ENCODE measurements around the gene STARD13.

STARD13 gene

GRCh38 chr13:33218020-33218419 lies 67.5 kb downstream of the STARD13 start:
- no peak for DNase-seq

GRCh38 chr13:33217256-33217655 lies 68.3 kb downstream of the STARD13 start:
- DNase-seq, result no peak

- no peak for DNase-seq
Measured at GRCh38 chr13:33213797-33214196, 71.8 kb downstream of the STARD13 start.

GRCh38 chr13:33213024-33213768 lies 72.4 kb downstream of the STARD13 start:
- DNase-seq, result no peak

- no peak for DNase-seq
Measured at GRCh38 chr13:33212396-33212795, 73.2 kb downstream of the STARD13 start.

GRCh38 chr13:33210090-33210489 lies 75.5 kb downstream of the STARD13 start:
- DNase-seq, result no peak

GRCh38 chr13:33208290-33209220 lies 77.0 kb downstream of the STARD13 start:
- DNase-seq, result no peak

- no peak for DNase-seq
Measured at GRCh38 chr13:33207615-33207961, 78.0 kb downstream of the STARD13 start.

- no peak for DNase-seq
Measured at GRCh38 chr13:33206945-33207614, 78.5 kb downstream of the STARD13 start.

GRCh38 chr13:33206425-33206824 lies 79.1 kb downstream of the STARD13 start:
- DNase-seq, result no peak

- DNase-seq, result no peak
Measured at GRCh38 chr13:33205804-33206221, 79.7 kb downstream of the STARD13 start.

GRCh38 chr13:33205224-33205623 lies 80.3 kb downstream of the STARD13 start:
- no peak for DNase-seq

GRCh38 chr13:33204130-33204927 lies 81.2 kb downstream of the STARD13 start:
- no peak for DNase-seq

GRCh38 chr13:33202644-33203169 lies 82.8 kb downstream of the STARD13 start:
- DNase-seq, result no peak

GRCh38 chr13:33201659-33202058 lies 83.9 kb downstream of the STARD13 start:
- no peak for DNase-seq

- no peak for DNase-seq
Measured at GRCh38 chr13:33199289-33199850, 86.2 kb downstream of the STARD13 start.

- DNase-seq, result no peak
Measured at GRCh38 chr13:33197541-33197971, 88.0 kb downstream of the STARD13 start.

GRCh38 chr13:33196767-33197166 lies 88.8 kb downstream of the STARD13 start:
- DNase-seq, result no peak

- DNase-seq, result no peak
Measured at GRCh38 chr13:33195693-33196464, 89.7 kb downstream of the STARD13 start.

- no peak for DNase-seq
Measured at GRCh38 chr13:33194820-33195692, 90.5 kb downstream of the STARD13 start.
